Kidney capillary endothelial cell (primary cell): ENCODE results near the gene AGBL1.
A peak's percentile ranks its signal among the peaks of the same experiment; 100 is the strongest.
"Not testable (repeated sequence)": the region's sequence is repeated elsewhere in the genome, so short reads cannot be mapped to it uniquely, and the experiment has no call there.

Experiments
- DNase-seq: peaks from one replicate; pipeline ENCODE4 v3.0.0-alpha.2; 2018; ENCODE audit warnings: low spot score

The AGBL1 gene

GRCh38 chr15:86875067-86875466, 795.4 kb downstream of the AGBL1 start:
- DNase-seq: no peak

- no peak for DNase-seq
Observed at GRCh38 chr15:86876387-86876944, 796.8 kb downstream of the AGBL1 start.

- DNase-seq: no peak
Observed at GRCh38 chr15:86877171-86877631, 797.5 kb downstream of the AGBL1 start.

- DNase-seq: not testable (repeated sequence)
Observed at GRCh38 chr15:86878844-86879243, 799.2 kb downstream of the AGBL1 start.

- no peak for DNase-seq
Observed at GRCh38 chr15:86879250-86880229, 799.9 kb downstream of the AGBL1 start.

GRCh38 chr15:86885616-86886015, 805.9 kb downstream of the AGBL1 start:
- no peak for DNase-seq

GRCh38 chr15:86892774-86893449, 813.2 kb downstream of the AGBL1 start:
- DNase-seq: no peak

- DNase-seq: no peak
Observed at GRCh38 chr15:86894269-86894668, 814.6 kb downstream of the AGBL1 start.

- no peak for DNase-seq
Observed at GRCh38 chr15:86903642-86904421, 824.2 kb downstream of the AGBL1 start.

GRCh38 chr15:86905625-86906256, 826.1 kb downstream of the AGBL1 start:
- no peak for DNase-seq

GRCh38 chr15:86906376-86906775, 826.7 kb downstream of the AGBL1 start:
- DNase-seq: peak; percentile 12

- no peak for DNase-seq
Observed at GRCh38 chr15:86911022-86911421, 831.4 kb downstream of the AGBL1 start.

- DNase-seq: no peak
Observed at GRCh38 chr15:86912661-86913060, 833.0 kb downstream of the AGBL1 start.

- peak; percentile 81 for DNase-seq
Observed at GRCh38 chr15:86915811-86916331, 836.2 kb downstream of the AGBL1 start.

- DNase-seq: peak; percentile 29
Observed at GRCh38 chr15:86916671-86917360, 837.1 kb downstream of the AGBL1 start.

GRCh38 chr15:86917361-86917671, 837.6 kb downstream of the AGBL1 start:
- no peak for DNase-seq

- no peak for DNase-seq
Observed at GRCh38 chr15:86919581-86919980, 839.9 kb downstream of the AGBL1 start.

- DNase-seq: no peak
Observed at GRCh38 chr15:86929461-86929860, 849.8 kb downstream of the AGBL1 start.

- no peak for DNase-seq
Observed at GRCh38 chr15:86932456-86932855, 852.8 kb downstream of the AGBL1 start.

GRCh38 chr15:86935841-86936240, 856.2 kb downstream of the AGBL1 start:
- no peak for DNase-seq

- no peak for DNase-seq
Observed at GRCh38 chr15:86942285-86942684, 862.6 kb downstream of the AGBL1 start.
